COR-L47 (cell line): ENCODE measurements around the gene TCF21.
"Not testable (repeated sequence)": the region's sequence is repeated elsewhere in the genome, so short reads cannot be mapped to it uniquely, and the experiment has no call there.

Source experiments
- DNase-seq: peaks from one replicate; lab custom pipeline; 2025; lab: John Stamatoyannopoulos, UW

The TCF21 gene

GRCh38 chr6:133888929-133889556, at the start of gene TCF21:
Gene TCF21 (plus strand): TSS chr6:133889113. CDS start chr6:133889398, 285 bp downstream.
- no peak for DNase-seq

GRCh38 chr6:133841176-133841575, 47.7 kb upstream of the TCF21 start:
- DNase-seq, result no peak

- no peak for DNase-seq
These were observed 45.8 kb upstream of the TCF21 start for GRCh38 chr6:133843098-133843497.

GRCh38 chr6:133844709-133845108, 44.2 kb upstream of the TCF21 start:
- DNase-seq, result no peak

GRCh38 chr6:133854041-133854363, 34.9 kb upstream of the TCF21 start:
- DNase-seq, result no peak

GRCh38 chr6:133854364-133855275, 34.3 kb upstream of the TCF21 start:
- no peak for DNase-seq

- DNase-seq, result no peak
These were observed 33.5 kb upstream of the TCF21 start for GRCh38 chr6:133855276-133855990.

- DNase-seq, result no peak
These were observed 32.9 kb upstream of the TCF21 start for GRCh38 chr6:133855991-133856370.

- no peak for DNase-seq
These were observed 32.0 kb upstream of the TCF21 start for GRCh38 chr6:133856911-133857310.

- DNase-seq, result no peak
These were observed 31.2 kb upstream of the TCF21 start for GRCh38 chr6:133857696-133858095.

- DNase-seq, result not testable (repeated sequence)
These were observed 27.6 kb upstream of the TCF21 start for GRCh38 chr6:133861337-133861736.

- no peak for DNase-seq
These were observed 25.7 kb upstream of the TCF21 start for GRCh38 chr6:133863228-133863627.

GRCh38 chr6:133865680-133866079, 23.2 kb upstream of the TCF21 start:
- no peak for DNase-seq

GRCh38 chr6:133871131-133871530, 17.8 kb upstream of the TCF21 start:
- DNase-seq, result no peak

- DNase-seq, result no peak
These were observed 15.4 kb upstream of the TCF21 start for GRCh38 chr6:133873538-133873937.

- DNase-seq, result no peak
These were observed 11.8 kb upstream of the TCF21 start for GRCh38 chr6:133877116-133877515.

GRCh38 chr6:133880006-133880405, 8.9 kb upstream of the TCF21 start:
- DNase-seq, result no peak

GRCh38 chr6:133880896-133881295, 8.0 kb upstream of the TCF21 start:
- no peak for DNase-seq

GRCh38 chr6:133886104-133886775, 2.7 kb upstream of the TCF21 start:
- no peak for DNase-seq

GRCh38 chr6:133887156-133887879, 1.6 kb upstream of the TCF21 start:
- no peak for DNase-seq

- no peak for DNase-seq
These were observed 1.1 kb upstream of the TCF21 start for GRCh38 chr6:133887880-133888230.
